ENCODE data around the gene OTUB2.

DNA sequence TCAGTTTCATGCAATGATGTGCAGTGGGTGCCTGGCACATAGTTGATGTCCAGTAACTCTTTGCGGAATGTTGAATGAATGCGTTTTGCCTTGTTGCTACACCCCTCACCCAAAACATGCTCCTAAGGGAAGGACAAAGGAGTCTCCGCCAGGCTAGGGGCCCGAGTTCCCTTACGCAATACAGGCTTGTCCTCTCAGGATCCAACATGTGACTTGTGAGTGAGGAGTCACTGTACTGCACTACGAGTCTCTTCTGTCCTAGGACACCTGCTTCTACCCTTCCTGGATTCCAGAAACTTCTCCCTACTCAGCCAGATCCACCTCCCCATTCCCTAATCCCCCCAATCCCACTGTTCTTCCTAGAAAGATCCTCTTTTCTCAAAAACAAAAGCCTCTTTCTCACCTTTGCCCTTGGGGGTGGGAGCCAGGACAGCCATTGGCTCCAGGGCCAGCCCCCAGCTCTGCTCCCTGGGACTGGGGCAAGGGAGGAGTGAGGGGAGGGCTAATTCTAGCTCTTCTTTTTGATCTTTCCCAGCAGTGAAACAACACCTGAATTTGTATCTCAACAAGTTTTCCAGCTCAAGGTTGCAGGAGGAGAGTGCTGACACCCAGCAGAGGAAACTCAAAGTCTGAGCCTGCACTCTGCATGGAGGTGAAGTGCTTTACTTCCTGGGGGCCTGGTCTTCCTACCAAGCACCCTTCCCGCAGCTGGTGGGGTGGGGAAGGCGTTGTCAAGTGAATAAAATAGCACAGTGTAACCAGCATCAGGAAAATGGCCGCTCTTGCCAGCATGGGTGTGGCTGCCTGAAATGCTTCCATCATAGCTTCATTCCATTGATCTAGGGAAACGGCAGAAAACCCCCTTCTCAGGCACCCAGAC lies 3.4 kb upstream of the OTUB2 start:
- TF ChIP-seq, protein P1, sequence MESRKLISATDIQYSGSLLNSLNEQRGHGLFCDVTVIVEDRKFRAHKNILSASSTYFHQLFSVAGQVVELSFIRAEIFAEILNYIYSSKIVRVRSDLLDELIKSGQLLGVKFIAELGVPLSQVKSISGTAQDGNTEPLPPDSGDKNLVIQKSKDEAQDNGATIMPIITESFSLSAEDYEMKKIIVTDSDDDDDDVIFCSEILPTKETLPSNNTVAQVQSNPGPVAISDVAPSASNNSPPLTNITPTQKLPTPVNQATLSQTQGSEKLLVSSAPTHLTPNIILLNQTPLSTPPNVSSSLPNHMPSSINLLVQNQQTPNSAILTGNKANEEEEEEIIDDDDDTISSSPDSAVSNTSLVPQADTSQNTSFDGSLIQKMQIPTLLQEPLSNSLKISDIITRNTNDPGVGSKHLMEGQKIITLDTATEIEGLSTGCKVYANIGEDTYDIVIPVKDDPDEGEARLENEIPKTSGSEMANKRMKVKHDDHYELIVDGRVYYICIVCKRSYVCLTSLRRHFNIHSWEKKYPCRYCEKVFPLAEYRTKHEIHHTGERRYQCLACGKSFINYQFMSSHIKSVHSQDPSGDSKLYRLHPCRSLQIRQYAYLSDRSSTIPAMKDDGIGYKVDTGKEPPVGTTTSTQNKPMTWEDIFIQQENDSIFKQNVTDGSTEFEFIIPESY (IDR thresholded peaks at IDR 0.05), result no peak
- no peak for TF ChIP-seq HNF4A (conservative IDR thresholded peaks at IDR 0.05)
- TF ChIP-seq, protein P2, sequence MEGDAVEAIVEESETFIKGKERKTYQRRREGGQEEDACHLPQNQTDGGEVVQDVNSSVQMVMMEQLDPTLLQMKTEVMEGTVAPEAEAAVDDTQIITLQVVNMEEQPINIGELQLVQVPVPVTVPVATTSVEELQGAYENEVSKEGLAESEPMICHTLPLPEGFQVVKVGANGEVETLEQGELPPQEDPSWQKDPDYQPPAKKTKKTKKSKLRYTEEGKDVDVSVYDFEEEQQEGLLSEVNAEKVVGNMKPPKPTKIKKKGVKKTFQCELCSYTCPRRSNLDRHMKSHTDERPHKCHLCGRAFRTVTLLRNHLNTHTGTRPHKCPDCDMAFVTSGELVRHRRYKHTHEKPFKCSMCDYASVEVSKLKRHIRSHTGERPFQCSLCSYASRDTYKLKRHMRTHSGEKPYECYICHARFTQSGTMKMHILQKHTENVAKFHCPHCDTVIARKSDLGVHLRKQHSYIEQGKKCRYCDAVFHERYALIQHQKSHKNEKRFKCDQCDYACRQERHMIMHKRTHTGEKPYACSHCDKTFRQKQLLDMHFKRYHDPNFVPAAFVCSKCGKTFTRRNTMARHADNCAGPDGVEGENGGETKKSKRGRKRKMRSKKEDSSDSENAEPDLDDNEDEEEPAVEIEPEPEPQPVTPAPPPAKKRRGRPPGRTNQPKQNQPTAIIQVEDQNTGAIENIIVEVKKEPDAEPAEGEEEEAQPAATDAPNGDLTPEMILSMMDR (IDR thresholded peaks at IDR 0.05; ENCODE audit: low read depth, low read length, missing input control), result no peak
- TF ChIP-seq, protein P3, sequence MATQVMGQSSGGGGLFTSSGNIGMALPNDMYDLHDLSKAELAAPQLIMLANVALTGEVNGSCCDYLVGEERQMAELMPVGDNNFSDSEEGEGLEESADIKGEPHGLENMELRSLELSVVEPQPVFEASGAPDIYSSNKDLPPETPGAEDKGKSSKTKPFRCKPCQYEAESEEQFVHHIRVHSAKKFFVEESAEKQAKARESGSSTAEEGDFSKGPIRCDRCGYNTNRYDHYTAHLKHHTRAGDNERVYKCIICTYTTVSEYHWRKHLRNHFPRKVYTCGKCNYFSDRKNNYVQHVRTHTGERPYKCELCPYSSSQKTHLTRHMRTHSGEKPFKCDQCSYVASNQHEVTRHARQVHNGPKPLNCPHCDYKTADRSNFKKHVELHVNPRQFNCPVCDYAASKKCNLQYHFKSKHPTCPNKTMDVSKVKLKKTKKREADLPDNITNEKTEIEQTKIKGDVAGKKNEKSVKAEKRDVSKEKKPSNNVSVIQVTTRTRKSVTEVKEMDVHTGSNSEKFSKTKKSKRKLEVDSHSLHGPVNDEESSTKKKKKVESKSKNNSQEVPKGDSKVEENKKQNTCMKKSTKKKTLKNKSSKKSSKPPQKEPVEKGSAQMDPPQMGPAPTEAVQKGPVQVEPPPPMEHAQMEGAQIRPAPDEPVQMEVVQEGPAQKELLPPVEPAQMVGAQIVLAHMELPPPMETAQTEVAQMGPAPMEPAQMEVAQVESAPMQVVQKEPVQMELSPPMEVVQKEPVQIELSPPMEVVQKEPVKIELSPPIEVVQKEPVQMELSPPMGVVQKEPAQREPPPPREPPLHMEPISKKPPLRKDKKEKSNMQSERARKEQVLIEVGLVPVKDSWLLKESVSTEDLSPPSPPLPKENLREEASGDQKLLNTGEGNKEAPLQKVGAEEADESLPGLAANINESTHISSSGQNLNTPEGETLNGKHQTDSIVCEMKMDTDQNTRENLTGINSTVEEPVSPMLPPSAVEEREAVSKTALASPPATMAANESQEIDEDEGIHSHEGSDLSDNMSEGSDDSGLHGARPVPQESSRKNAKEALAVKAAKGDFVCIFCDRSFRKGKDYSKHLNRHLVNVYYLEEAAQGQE (IDR thresholded peaks at IDR 0.05), result no peak
- TF ChIP-seq RXRA (IDR thresholded peaks at IDR 0.05), result no peak
- TF ChIP-seq GABPA (IDR thresholded peaks at IDR 0.05 in 1 of 2, conservative IDR thresholded peaks at IDR 0.05 in 1 of 2), result no peak
- no peak for TF ChIP-seq RAD21 (IDR thresholded peaks at IDR 0.05)
- TF ChIP-seq, protein P4, sequence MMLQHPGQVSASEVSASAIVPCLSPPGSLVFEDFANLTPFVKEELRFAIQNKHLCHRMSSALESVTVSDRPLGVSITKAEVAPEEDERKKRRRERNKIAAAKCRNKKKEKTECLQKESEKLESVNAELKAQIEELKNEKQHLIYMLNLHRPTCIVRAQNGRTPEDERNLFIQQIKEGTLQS (IDR thresholded peaks at IDR 0.05), result no peak
